ENCODE measurements around the gene SLC27A3. TPM values are rescaled to one million over a fixed set of nuclear protein-coding genes. Genes with fewer than 3 reads are reported as not detected.

The SLC27A3 gene
- total RNA-seq, 4 donors from 2014 or later, result 18.3 to 72.3 (median 39.6) TPM

GRCh38 chr1:153767519-153767918, 7.7 kb upstream of the SLC27A3 start:
- Histone ChIP-seq H3K36me3 (peaks cover 92% of the 10 kb centered on the region), H3K9me3 (no peaks in the 10 kb centered on the region), H3K27me3 (no peaks in the 10 kb centered on the region), H3K4me3 (no peak overlapping the region), H3K27ac (no peak overlapping the region), H3K4me1 (peaks cover 23% of the 10 kb centered on the region)
- TF ChIP-seq CTCF (IDR thresholded peaks at IDR 0.05) (no peak), EP300 (IDR thresholded peaks at IDR 0.05) (no peak), POLR2A (IDR thresholded peaks at IDR 0.05) (no peak), POLR2AphosphoS5 (IDR thresholded peaks at IDR 0.05) (no peak)
- DNase-seq (ENCODE audit: low spot score in 2 of 2), result no peak
- 92% methylated on average over 7 of the region's 11 CpGs for WGBS

- TF ChIP-seq POLR2AphosphoS5 (IDR thresholded peaks at IDR 0.05) (no peak), POLR2A (IDR thresholded peaks at IDR 0.05) (no peak), EP300 (IDR thresholded peaks at IDR 0.05) (no peak), CTCF (IDR thresholded peaks at IDR 0.05) (no peak)
- Histone ChIP-seq H3K9me3 (no peaks in the 10 kb centered on the region), H3K27me3 (no peaks in the 10 kb centered on the region), H3K27ac (no peak overlapping the region), H3K36me3 (peaks cover 90% of the 10 kb centered on the region), H3K4me1 (peaks cover 33% of the 10 kb centered on the region), H3K4me3 (no peak overlapping the region)
- DNase-seq (ENCODE audit: low spot score in 2 of 2), result no peak
- WGBS, result 73% methylated on average over 4 of the region's 4 CpGs
Observed at GRCh38 chr1:153768316-153769181, 6.7 kb upstream of the SLC27A3 start.

- Histone ChIP-seq H3K36me3 (peaks cover 83% of the 10 kb centered on the region), H3K27ac (no peak overlapping the region), H3K4me1 (peaks cover 40% of the 10 kb centered on the region), H3K9me3 (no peaks in the 10 kb centered on the region), H3K27me3 (no peaks in the 10 kb centered on the region), H3K4me3 (no peak overlapping the region)
- TF ChIP-seq EP300 (IDR thresholded peaks at IDR 0.05) (no peak), POLR2AphosphoS5 (IDR thresholded peaks at IDR 0.05) (no peak), CTCF (IDR thresholded peaks at IDR 0.05) (no peak), POLR2A (IDR thresholded peaks at IDR 0.05) (no peak)
- DNase-seq (ENCODE audit: low spot score in 2 of 2), result no peak
- WGBS, result 86% methylated on average over 3 of the region's 3 CpGs
Observed at GRCh38 chr1:153769221-153769620, 6.0 kb upstream of the SLC27A3 start.

GRCh38 chr1:153770797-153771196, 4.4 kb upstream of the SLC27A3 start:
- peaks cover 68% of the 10 kb centered on the region for H3K36me3 ChIP-seq
- H3K27ac ChIP-seq, result peak overlapping the region; percentile 41
- H3K27me3 ChIP-seq, result no peaks in the 10 kb centered on the region
- H3K4me1 ChIP-seq, result peaks cover 50% of the 10 kb centered on the region
- no peaks in the 10 kb centered on the region for H3K9me3 ChIP-seq
- 75% methylated on average over 10 of the region's 11 CpGs for WGBS
- DNase-seq (ENCODE audit: low spot score in 2 of 2), result no peak
- TF ChIP-seq EP300 (IDR thresholded peaks at IDR 0.05), result no peak
- TF ChIP-seq POLR2A (IDR thresholded peaks at IDR 0.05), result no peak
- no peak for TF ChIP-seq POLR2AphosphoS5 (IDR thresholded peaks at IDR 0.05)
- TF ChIP-seq CTCF (IDR thresholded peaks at IDR 0.05), result no peak
- no peak overlapping the region for H3K4me3 ChIP-seq

- Histone ChIP-seq H3K9me3 (no peaks in the 10 kb centered on the region), H3K36me3 (peaks cover 64% of the 10 kb centered on the region), H3K27ac (peak overlapping the region; percentile 41), H3K4me1 (peaks cover 55% of the 10 kb centered on the region), H3K4me3 (no peak overlapping the region), H3K27me3 (no peaks in the 10 kb centered on the region)
- no peak for TF ChIP-seq EP300 (IDR thresholded peaks at IDR 0.05)
- no peak for TF ChIP-seq CTCF (IDR thresholded peaks at IDR 0.05)
- TF ChIP-seq POLR2AphosphoS5 (IDR thresholded peaks at IDR 0.05), result no peak
- TF ChIP-seq POLR2A (IDR thresholded peaks at IDR 0.05), result no peak
- 92% methylated on average over 2 of the region's 2 CpGs for WGBS
- no peak for DNase-seq (ENCODE audit: low spot score in 2 of 2)
Observed at GRCh38 chr1:153771261-153771660, 3.9 kb upstream of the SLC27A3 start.

Measured in suprapubic skin (tissue), 4 donors.